ENCODE results near the gene SH3GL2.

DNA sequence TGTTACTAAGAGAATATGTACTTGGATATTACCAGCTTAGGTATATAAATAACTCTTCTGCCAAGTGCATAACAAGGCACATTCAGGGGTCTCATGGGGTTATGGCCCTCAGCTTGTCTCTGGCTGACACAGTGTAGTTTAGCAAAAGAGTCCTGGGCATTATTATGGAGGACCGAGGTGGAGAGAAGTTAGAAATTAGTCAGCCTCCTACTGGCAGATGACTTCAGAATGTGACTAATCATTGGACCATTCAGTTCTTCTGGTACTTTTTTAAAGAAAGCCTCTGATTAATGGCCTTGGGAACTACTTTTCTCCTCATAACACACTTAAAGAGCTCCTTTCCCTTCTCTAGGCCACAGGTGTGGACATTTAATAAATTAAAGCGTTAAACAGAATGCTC, 178.9 kb downstream of the SH3GL2 start:
- no peak for TF ChIP-seq POLR2A (IDR thresholded peaks at IDR 0.05; ENCODE audit: low read length)
- no peak for TF ChIP-seq GATA1 (IDR thresholded peaks at IDR 0.05; ENCODE audit: low read depth, low read length)

Measured in erythroblast (primary cell).